RPMI8226 (cell line): ENCODE results near the gene LRRC37A.
"Not testable (repeated sequence)": the region's sequence is repeated elsewhere in the genome, so short reads cannot be mapped to it uniquely, and the experiment has no call there.

Experiments
- DNase-seq: peaks from one replicate; pipeline ENCODE4 v3.0.0-alpha.2; 2015

The LRRC37A gene

GRCh38 chr17:46290906-46291546, 3.9 kb upstream of the LRRC37A start:
- peak; percentile 66 for DNase-seq

- DNase-seq, result not testable (repeated sequence)
Observed at GRCh38 chr17:46291618-46292017, 3.3 kb upstream of the LRRC37A start.

GRCh38 chr17:46341220-46341619, 46.3 kb downstream of the LRRC37A start:
- not testable (repeated sequence) for DNase-seq

- not testable (repeated sequence) for DNase-seq
Observed at GRCh38 chr17:46342131-46342530, 47.2 kb downstream of the LRRC37A start.

GRCh38 chr17:46348345-46348744, 53.4 kb downstream of the LRRC37A start:
- not testable (repeated sequence) for DNase-seq

GRCh38 chr17:46349060-46349459, 54.1 kb downstream of the LRRC37A start:
- DNase-seq, result not testable (repeated sequence)

- not testable (repeated sequence) for DNase-seq
Observed at GRCh38 chr17:46353856-46354255, 58.9 kb downstream of the LRRC37A start.

GRCh38 chr17:46361145-46361735, 66.3 kb downstream of the LRRC37A start:
- not testable (repeated sequence) for DNase-seq

- not testable (repeated sequence) for DNase-seq
Observed at GRCh38 chr17:46361755-46362154, 66.8 kb downstream of the LRRC37A start, which contains the start of gene ARL17B. Gene ARL17B (minus strand): TSS chr17:46361766. CDS start chr17:46358397, 3,369 bp downstream.

GRCh38 chr17:46367520-46367919, 72.6 kb downstream of the LRRC37A start:
- DNase-seq, result not testable (repeated sequence)

- DNase-seq, result not testable (repeated sequence)
Observed at GRCh38 chr17:46372236-46373229, 77.6 kb downstream of the LRRC37A start.

GRCh38 chr17:46373418-46373817, 78.5 kb downstream of the LRRC37A start:
- not testable (repeated sequence) for DNase-seq

GRCh38 chr17:46383118-46383517, 88.2 kb downstream of the LRRC37A start:
- not testable (repeated sequence) for DNase-seq

GRCh38 chr17:46385491-46385890, 90.6 kb downstream of the LRRC37A start:
- not testable (repeated sequence) for DNase-seq
